Smooth muscle cell (in vitro differentiated cells): Measurements from ENCODE around the gene RNF207. TPM values are rescaled to one million over a fixed set of nuclear protein-coding genes. Genes with fewer than 3 reads are reported as not detected.

Experiments
- DNase-seq: peaks from one replicate; lab custom pipeline; 2025; ENCODE audit not compliant: unreplicated experiment; lab: John Stamatoyannopoulos, UW
- H2AFZ ChIP-seq: fragments of 200-600 bp; sonication (generic); 2 replicates; pipeline ENCODE4 v1.6.0; 2016; ENCODE audit warnings: antibody characterized with exemption, low read depth, mild to moderate bottlenecking
- H3F3A ChIP-seq: fragments of 200-600 bp; sonication (generic); 2 replicates; pipeline ENCODE4 v1.6.0; 2017; ENCODE audit warnings: antibody characterized with exemption, low read depth
- H3K27ac ChIP-seq: fragments of 200-600 bp; sonication (generic); 2 replicates; pipeline ENCODE4 v1.5.1; 2016; ENCODE audit warnings: low read depth, mild to moderate bottlenecking
- H3K27me3 ChIP-seq: fragments of 200-600 bp; sonication (generic); 2 replicates; pipeline ENCODE4 v1.6.1; 2016; ENCODE audit warnings: low read depth, mild to moderate bottlenecking
- H3K36me3 ChIP-seq: fragments of 200-600 bp; sonication (generic); 2 replicates; pipeline ENCODE4 v1.5.1; 2016; ENCODE audit warnings: low read depth
- H3K4me1 ChIP-seq: fragments of 200-600 bp; sonication (generic); 2 replicates; pipeline ENCODE4 v1.5.1; 2016; ENCODE audit warnings: low read depth
- H3K4me2 ChIP-seq: fragments of 200-600 bp; sonication (generic); 2 replicates; pipeline ENCODE4 v1.6.0; 2016; ENCODE audit warnings: mild to moderate bottlenecking
- H3K4me3 ChIP-seq: fragments of 200-600 bp; sonication (generic); 2 replicates; pipeline ENCODE4 v1.5.1; 2016; ENCODE audit warnings: mild to moderate bottlenecking
- H3K79me2 ChIP-seq: fragments of 200-600 bp; sonication (generic); 2 replicates; pipeline ENCODE4 v1.6.0; 2016; ENCODE audit warnings: low read depth, mild to moderate bottlenecking
- H3K9ac ChIP-seq: fragments of 200-600 bp; sonication (generic); 2 replicates; pipeline ENCODE4 v1.6.0; 2016; ENCODE audit warnings: low read depth
- H3K9me3 ChIP-seq: fragments of 200-600 bp; sonication (generic); replicated peaks from 2 replicates; pipeline ENCODE4 v1.5.1; 2016; ENCODE audit warnings: low read depth
- H4K20me1 ChIP-seq: fragments of 200-600 bp; sonication (generic); 2 replicates; pipeline ENCODE4 v1.6.0; 2016; ENCODE audit warnings: low read depth
- CTCF ChIP-seq: fragments of 200-600 bp; sonication (generic); IDR thresholded peaks from 2 replicates; pipeline ENCODE4 v1.5.1; 2017; ENCODE audit warnings: borderline replicate concordance, mild to moderate bottlenecking, antibody characterized with exemption; ENCODE audit not compliant: insufficient read depth, poor library complexity, severe bottlenecking
- WGBS: methylation state at CpG from one replicate; pipeline ENCODE4 v1.1.7; 2016; ENCODE audit warnings: low lambda C conversion rate; 5-methylcytosine and 5-hydroxymethylcytosine counted together
- polyA plus RNA-seq: library from polyadenylated mRNA; unstranded; fragments of >200 nt; fragmentation: Nextera tagmentation; extraction: Ambion mirVana; gene quantifications from 2 replicates; pipeline ENCODE4 v1.2.1, GENCODE V29; 2016
- total RNA-seq: library from RNA; depleted of rRNA; stranded (reverse); fragments of >200 nt; gene quantifications from 2 replicates; pipeline ENCODE4 v1.2.3, GENCODE V29; 2014

RNF207 gene
- total and polyA plus RNA-seq, 2 experiments from 2014 or later: 1.8 to 2.0 TPM

GRCh38 chr1:6243053-6243834, 37.3 kb downstream of the RNF207 start:
- Histone ChIP-seq H3K36me3 (no peaks in the 10 kb centered on the region), H3K27me3 (peaks cover 96% of the 10 kb centered on the region), H3K79me2 (no peaks in the 10 kb centered on the region), H3K9ac (no peak overlapping the region), H3K9me3 (no peaks in the 10 kb centered on the region), H3F3A (peaks cover 3% of the 10 kb centered on the region), H3K4me1 (peaks cover 23% of the 10 kb centered on the region), H3K27ac (no peak overlapping the region), H3K4me2 (no peak overlapping the region), H3K4me3 (no peak overlapping the region), H4K20me1 (peaks cover 11% of the 10 kb centered on the region), H2AFZ (no peak overlapping the region)
- DNase-seq: no peak
- TF ChIP-seq CTCF: no peak
- WGBS: 45% methylated on average over 20 of the region's 20 CpGs

GRCh38 chr1:6243993-6244392, 38.1 kb downstream of the RNF207 start, which contains the start of gene HES3:
TSS of gene HES3 (plus strand) at chr1:6244179. CDS start at chr1:6244366, 187 bp downstream.
- DNase-seq: no peak
- H3K4me2 ChIP-seq: no peak within 1 kb of the TSS
- no peak within 1 kb of the TSS for H3K27ac ChIP-seq
- H2AFZ ChIP-seq: no peak within 1 kb of the TSS
- no peaks in the 10 kb centered on the region for H3K36me3 ChIP-seq
- H3K4me1 ChIP-seq: peaks cover 20% of the 10 kb centered on the region
- no peaks in the 10 kb centered on the region for H3K79me2 ChIP-seq
- no peaks in the 10 kb centered on the region for H3K9me3 ChIP-seq
- H3F3A ChIP-seq: peaks cover 3% of the 10 kb centered on the region
- H3K27me3 ChIP-seq: peaks cover 96% of the 10 kb centered on the region
- no peak for TF ChIP-seq CTCF
- no peak within 1 kb of the TSS for H3K9ac ChIP-seq
- peaks cover 11% of the 10 kb centered on the region for H4K20me1 ChIP-seq
- no peak within 1 kb of the TSS for H3K4me3 ChIP-seq
- WGBS: 11% methylated on average over 11 of the region's 16 CpGs

GRCh38 chr1:6244401-6245049, 38.6 kb downstream of the RNF207 start:
- Histone ChIP-seq H2AFZ (no peak overlapping the region), H3F3A (peaks cover 3% of the 10 kb centered on the region), H3K9me3 (no peaks in the 10 kb centered on the region), H3K27ac (no peak overlapping the region), H3K79me2 (no peaks in the 10 kb centered on the region), H3K4me2 (no peak overlapping the region), H3K36me3 (no peaks in the 10 kb centered on the region), H3K9ac (no peak overlapping the region), H3K27me3 (peaks cover 94% of the 10 kb centered on the region), H4K20me1 (peaks cover 11% of the 10 kb centered on the region), H3K4me3 (no peak overlapping the region), H3K4me1 (peaks cover 16% of the 10 kb centered on the region)
- WGBS: 11% methylated on average over 16 of the region's 24 CpGs
- DNase-seq: no peak
- no peak for TF ChIP-seq CTCF
